ENCODE data around the gene SORL1.

GRCh38 chr11:121575250-121575962, 123.3 kb downstream of the SORL1 start:
- TF ChIP-seq POLR2A (IDR thresholded peaks at IDR 0.05): no peak
- TF ChIP-seq CTCF (IDR thresholded peaks at IDR 0.05): no peak
- TF ChIP-seq POLR2AphosphoS5 (IDR thresholded peaks at IDR 0.05; ENCODE audit: insufficient read depth in 1 of 2, low read depth in 1 of 2): peak; percentile 52 to 96
